ENCODE measurements around the gene TECPR1.

- no peak for TF ChIP-seq CTCF (IDR thresholded peaks at IDR 0.05)
- no peak for TF ChIP-seq EZH2phosphoT487 (IDR thresholded peaks at IDR 0.05)
These were observed 26.0 kb downstream of the TECPR1 start for GRCh38 chr7:98225913-98226614.

Measured in neural progenitor cell (in vitro differentiated cells).